Thymus (tissue), 11 donors: ENCODE measurements around the gene KCNG2. TPM values are rescaled to one million over a fixed set of nuclear protein-coding genes. Genes with fewer than 3 reads are reported as not detected.
A peak's percentile ranks its signal among the peaks of the same experiment; 100 is the strongest.

Source experiments
- DNase-seq, 9 donors: peaks; one replicate each; pipeline ENCODE4 v3.0.0-alpha.2; 2013; ENCODE audit warnings: low spot score in 9 of 9, low read depth in 6 of 9, missing footprints in 1 of 9
- H3K27ac ChIP-seq, 2 donors: one replicate each; pipeline ENCODE4 v1.5.1; 2013; ENCODE audit warnings: control low read depth in 1 of 2, low read depth in 1 of 2, low read length in 1 of 2, mild to moderate bottlenecking in 1 of 2, moderate library complexity in 1 of 2
- H3K27me3 ChIP-seq, 2 donors: one replicate each; pipeline ENCODE4 v1.5.1; 2013; ENCODE audit warnings: low read length in 1 of 2; ENCODE audit not compliant: control insufficient read depth in 2 of 2, insufficient read depth in 1 of 2
- H3K36me3 ChIP-seq, 2 donors: one replicate each; pipeline ENCODE4 v1.5.1; 2013; ENCODE audit warnings: low read length in 1 of 2, mild to moderate bottlenecking in 1 of 2, moderate library complexity in 1 of 2; ENCODE audit not compliant: control insufficient read depth in 2 of 2, insufficient read depth in 2 of 2
- H3K4me1 ChIP-seq, 2 donors: one replicate each; pipeline ENCODE4 v1.5.1; 2013; ENCODE audit warnings: low read length in 2 of 2; ENCODE audit not compliant: control insufficient read depth in 2 of 2, insufficient read depth in 2 of 2
- H3K4me3 ChIP-seq, 2 donors: one replicate each; pipeline ENCODE4 v1.5.1; 2013; ENCODE audit warnings: low read length in 2 of 2, control low read depth in 1 of 2, mild to moderate bottlenecking in 1 of 2
- H3K9me3 ChIP-seq, 2 donors: one replicate each; pipeline ENCODE4 v1.5.1; 2013; ENCODE audit warnings: low read length in 1 of 2, mild to moderate bottlenecking in 1 of 2; ENCODE audit not compliant: control insufficient read depth in 2 of 2, insufficient read depth in 1 of 2
- WGBS: extraction: QIAGEN DNeasy Blood & Tissue Kit; methylation state at CpG from one replicate; pipeline ENCODE4 v1.1.7; 2013; 5-methylcytosine and 5-hydroxymethylcytosine counted together
- polyA plus RNA-seq: library from polyadenylated mRNA; stranded (reverse); fragments of 200-250 nt; gene quantifications from one replicate; pipeline ENCODE4 v1.2.3, GENCODE V29; 2013
- total RNA-seq: library from RNA; stranded (reverse); fragments of 120-200 nt; gene quantifications from one replicate; pipeline ENCODE4 v1.2.4, GENCODE V29; 2013
- donor health status: healthy.

KCNG2 gene
- total and polyA plus RNA-seq, 2 donors = 0.14 to 0.19 TPM

GRCh38 chr18:79910563-79911343, 113.0 kb downstream of the KCNG2 start:
- peaks cover 0 to 23% of the 10 kb centered on the region in 2 donors for H3K36me3 ChIP-seq
- no peak overlapping the region for H3K27ac ChIP-seq
- WGBS = 92% methylated on average over 16 of the region's 16 CpGs
- DNase-seq = no peak
- peaks cover 2 to 17% of the 10 kb centered on the region in 2 donors for H3K9me3 ChIP-seq
- H3K4me3 ChIP-seq = no peak overlapping the region
- H3K4me1 ChIP-seq = peaks cover 0 to 4% of the 10 kb centered on the region in 2 donors
- no peaks in the 10 kb centered on the region for H3K27me3 ChIP-seq

GRCh38 chr18:79911344-79912270, 113.9 kb downstream of the KCNG2 start:
- Histone ChIP-seq H3K27ac (no peak overlapping the region), H3K4me3 (no peak overlapping the region), H3K9me3 (peaks cover 4 to 26% of the 10 kb centered on the region in 2 donors), H3K27me3 (no peaks in the 10 kb centered on the region), H3K36me3 (peaks cover 5 to 31% of the 10 kb centered on the region in 2 donors), H3K4me1 (peaks cover 0 to 4% of the 10 kb centered on the region in 2 donors)
- 96% methylated on average over 29 of the region's 29 CpGs for WGBS
- DNase-seq = no peak

GRCh38 chr18:79912409-79912991, 114.8 kb downstream of the KCNG2 start:
- Histone ChIP-seq H3K9me3 (peaks cover 9 to 35% of the 10 kb centered on the region in 2 donors), H3K27ac (peak overlapping the region in 1 of 2 donors; percentile 80), H3K27me3 (no peaks in the 10 kb centered on the region), H3K4me3 (no peak overlapping the region), H3K4me1 (peaks cover 0 to 4% of the 10 kb centered on the region in 2 donors), H3K36me3 (peaks cover 14 to 40% of the 10 kb centered on the region in 2 donors)
- DNase-seq = peak in 3 of 9 donors; percentile 20 to 49 (median 23)
- 94% methylated on average over 20 of the region's 20 CpGs for WGBS

DNA sequence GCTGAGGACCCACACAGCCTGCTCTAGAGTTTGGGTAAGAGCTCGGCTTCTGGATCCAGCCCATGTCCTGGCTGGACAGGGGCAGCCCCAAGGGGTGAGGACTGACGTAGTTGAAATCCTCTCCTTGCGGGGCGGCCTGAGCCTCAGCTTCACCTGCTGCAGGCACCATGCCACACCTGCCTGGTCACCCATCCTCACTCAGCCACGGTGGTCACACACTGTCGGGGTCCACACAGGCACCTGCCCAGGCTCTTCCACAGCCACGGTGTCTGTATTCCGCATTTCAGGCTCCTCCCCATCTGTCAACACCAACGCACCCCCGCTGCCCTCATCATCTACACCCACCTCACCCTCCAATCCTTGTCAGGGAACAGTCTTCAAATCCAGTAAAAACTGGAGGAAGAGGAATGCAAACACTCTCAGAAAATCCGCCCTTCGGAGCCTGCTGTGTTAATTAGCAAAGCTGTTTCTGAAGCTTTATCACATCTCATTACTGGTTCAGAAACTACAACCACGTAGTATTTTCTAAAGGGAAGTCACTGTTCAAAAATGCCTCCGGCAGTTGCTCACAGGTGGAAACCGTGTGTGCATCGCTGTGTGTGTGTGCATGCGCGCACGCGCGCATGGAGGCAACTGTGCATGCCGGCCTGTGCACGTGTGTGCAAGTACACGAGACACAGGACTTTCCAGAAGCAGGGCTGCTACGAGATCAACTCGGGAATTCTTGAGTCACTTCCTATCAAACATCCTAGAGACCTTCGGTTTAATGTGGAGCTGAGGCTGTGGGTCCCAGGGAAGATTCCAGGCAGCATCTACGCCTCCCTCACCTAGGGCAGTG, 115.5 kb downstream of the KCNG2 start:
- Histone ChIP-seq H3K27me3 (no peaks in the 10 kb centered on the region), H3K4me1 (peaks cover 0 to 4% of the 10 kb centered on the region in 2 donors), H3K27ac (peak overlapping the region in 1 of 2 donors; percentile 1), H3K36me3 (peaks cover 15 to 45% of the 10 kb centered on the region in 2 donors), H3K9me3 (peaks cover 9 to 42% of the 10 kb centered on the region in 2 donors), H3K4me3 (no peak overlapping the region)
- DNase-seq = no peak
- WGBS = 98% methylated on average over 28 of the region's 28 CpGs

GRCh38 chr18:79914614-79915160, 116.9 kb downstream of the KCNG2 start:
- 95% methylated on average over 20 of the region's 20 CpGs for WGBS
- H3K36me3 ChIP-seq = peaks cover 24 to 53% of the 10 kb centered on the region in 2 donors

DNA sequence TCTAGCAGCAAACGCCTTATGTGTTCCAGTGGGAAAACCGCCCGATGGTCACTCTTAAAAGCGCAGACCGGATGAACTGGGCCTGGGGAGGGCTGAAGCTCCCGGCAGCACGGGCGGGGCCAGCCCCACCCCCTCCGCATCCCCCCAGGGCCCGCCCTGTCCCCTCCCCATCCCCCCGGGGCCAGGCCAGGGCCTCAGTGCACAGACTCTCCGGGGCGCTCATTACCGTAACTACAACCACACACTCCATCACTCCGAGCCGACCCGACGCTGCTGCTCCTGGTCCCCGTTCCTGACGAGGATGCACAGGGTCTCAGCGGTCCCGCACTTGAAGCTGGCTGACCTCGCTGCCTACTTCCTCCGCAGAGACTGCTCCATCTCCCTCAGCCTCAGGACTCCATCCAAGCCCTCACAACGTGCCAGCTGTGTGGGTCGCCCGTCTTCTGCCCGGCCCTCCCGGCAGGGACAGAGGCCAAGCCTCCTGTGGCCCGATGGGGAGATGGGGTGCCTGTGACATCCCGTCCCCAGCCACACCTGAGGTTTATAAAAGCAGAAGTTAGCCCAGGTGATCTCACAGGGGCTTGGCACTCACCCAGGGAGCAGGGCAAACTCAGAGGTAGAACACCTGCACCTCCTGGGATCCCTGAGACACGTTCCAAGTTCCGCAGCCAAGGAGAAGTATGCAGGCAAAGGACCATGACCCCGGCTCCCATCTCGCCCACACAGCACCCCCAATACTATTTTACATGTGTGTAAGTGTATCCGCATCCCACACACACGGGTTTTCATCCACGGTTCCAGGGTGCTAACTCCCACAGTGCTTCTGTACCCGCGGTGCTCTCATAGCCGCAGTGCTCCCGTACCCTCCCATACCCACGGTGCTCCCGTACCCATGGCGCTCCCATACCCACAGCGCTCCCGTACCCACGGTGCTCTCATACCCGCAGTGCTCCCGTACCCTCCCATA, 117.7 kb downstream of the KCNG2 start:
- no peak overlapping the region for H3K4me3 ChIP-seq
- no peaks in the 10 kb centered on the region for H3K27me3 ChIP-seq
- H3K4me1 ChIP-seq = peaks cover 0 to 4% of the 10 kb centered on the region in 2 donors
- peaks cover 24 to 53% of the 10 kb centered on the region in 2 donors for H3K36me3 ChIP-seq
- H3K9me3 ChIP-seq = peaks cover 15 to 53% of the 10 kb centered on the region in 2 donors
- no peak overlapping the region for H3K27ac ChIP-seq
- WGBS = 96% methylated on average over 50 of the region's 50 CpGs
- DNase-seq = no peak

More at GRCh38 chr18:79914614-79915160, 116.9 kb downstream of the KCNG2 start:
- peaks cover 0 to 4% of the 10 kb centered on the region in 2 donors for H3K4me1 ChIP-seq
- peaks cover 15 to 53% of the 10 kb centered on the region in 2 donors for H3K9me3 ChIP-seq
- peak overlapping the region in 1 of 2 donors; percentile 36 for H3K27ac ChIP-seq
- DNase-seq = no peak
- no peak overlapping the region for H3K4me3 ChIP-seq
- H3K27me3 ChIP-seq = no peaks in the 10 kb centered on the region

DNA sequence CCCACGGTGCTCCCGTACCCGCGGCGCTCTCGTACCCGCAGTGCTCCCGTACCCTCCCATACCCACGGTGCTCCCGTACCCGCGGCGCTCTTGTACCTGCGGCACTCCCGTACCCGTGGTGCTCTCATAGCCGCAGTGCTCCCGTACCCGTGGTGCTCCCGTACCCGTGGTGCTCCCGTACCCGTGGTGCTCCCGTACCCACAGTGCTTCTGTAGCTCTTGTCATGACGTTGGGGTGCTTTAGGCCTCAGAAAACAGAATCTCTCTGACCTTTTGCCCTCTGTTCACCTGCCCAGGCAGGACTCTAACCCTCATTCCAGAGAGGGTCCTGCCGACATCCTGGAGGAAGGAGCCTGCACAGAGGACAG, 118.4 kb downstream of the KCNG2 start:
- peaks cover 15 to 51% of the 10 kb centered on the region in 2 donors for H3K9me3 ChIP-seq
- H3K4me1 ChIP-seq = peaks cover 0 to 4% of the 10 kb centered on the region in 2 donors
- peaks cover 24 to 51% of the 10 kb centered on the region in 2 donors for H3K36me3 ChIP-seq
- no peaks in the 10 kb centered on the region for H3K27me3 ChIP-seq
- DNase-seq = no peak
- no peak overlapping the region for H3K4me3 ChIP-seq
- H3K27ac ChIP-seq = no peak overlapping the region
- WGBS = 92% methylated on average over 26 of the region's 26 CpGs
